Measurements from ENCODE around the gene PRTG. TPM values are rescaled to one million over a fixed set of nuclear protein-coding genes. Genes with fewer than 3 reads are reported as not detected.

Gene PRTG
- total RNA-seq, 1 donor from 2014 or later: 19.4 TPM

GRCh38 chr15:55649058-55649423 lies 93.9 kb downstream of the PRTG start:
- Mint-ChIP-seq H3K4me3 (ENCODE audit: unreplicated experiment) (no peak overlapping the region), H3K4me1 (ENCODE audit: low read depth, unreplicated experiment) (peaks cover 2% of the 10 kb centered on the region), H3K27me3 (ENCODE audit: unreplicated experiment) (peaks cover 2% of the 10 kb centered on the region), H3K36me3 (ENCODE audit: unreplicated experiment) (no peaks in the 10 kb centered on the region), H3K9me3 (ENCODE audit: unreplicated experiment) (no peaks in the 10 kb centered on the region), H3K27ac (ENCODE audit: unreplicated experiment) (no peak overlapping the region)
- TF ChIP-seq CTCF (IDR thresholded peaks at IDR 0.05; ENCODE audit: partially characterized antibody, unreplicated experiment): no peak
- no peak for DNase-seq

GRCh38 chr15:55638764-55639163 lies 104.2 kb downstream of the PRTG start:
- H3K4me3 Mint-ChIP-seq (ENCODE audit: unreplicated experiment): no peak overlapping the region
- H3K36me3 Mint-ChIP-seq (ENCODE audit: unreplicated experiment): no peaks in the 10 kb centered on the region

GRCh38 chr15:55637086-55637485 lies 105.9 kb downstream of the PRTG start:
- TF ChIP-seq CTCF (IDR thresholded peaks at IDR 0.05; ENCODE audit: partially characterized antibody, unreplicated experiment): no peak
- no peaks in the 10 kb centered on the region for H3K4me1 Mint-ChIP-seq (ENCODE audit: low read depth, unreplicated experiment)
- no peak overlapping the region for H3K27ac Mint-ChIP-seq (ENCODE audit: unreplicated experiment)
- H3K9me3 Mint-ChIP-seq (ENCODE audit: unreplicated experiment): no peaks in the 10 kb centered on the region
- DNase-seq: no peak
- H3K36me3 Mint-ChIP-seq (ENCODE audit: unreplicated experiment): peaks cover 5% of the 10 kb centered on the region
- no peaks in the 10 kb centered on the region for H3K27me3 Mint-ChIP-seq (ENCODE audit: unreplicated experiment)
- no peak overlapping the region for H3K4me3 Mint-ChIP-seq (ENCODE audit: unreplicated experiment)

More at GRCh38 chr15:55638764-55639163, 104.2 kb downstream of the PRTG start:
- Mint-ChIP-seq H3K27ac (ENCODE audit: unreplicated experiment) (no peak overlapping the region), H3K27me3 (ENCODE audit: unreplicated experiment) (no peaks in the 10 kb centered on the region), H3K9me3 (ENCODE audit: unreplicated experiment) (no peaks in the 10 kb centered on the region), H3K4me1 (ENCODE audit: low read depth, unreplicated experiment) (no peaks in the 10 kb centered on the region)
- no peak for TF ChIP-seq CTCF (IDR thresholded peaks at IDR 0.05; ENCODE audit: partially characterized antibody, unreplicated experiment)
- DNase-seq: no peak

GRCh38 chr15:55633731-55634130 lies 109.2 kb downstream of the PRTG start:
- H3K4me3 Mint-ChIP-seq (ENCODE audit: unreplicated experiment): no peak overlapping the region
- H3K27me3 Mint-ChIP-seq (ENCODE audit: unreplicated experiment): no peaks in the 10 kb centered on the region
- no peak overlapping the region for H3K27ac Mint-ChIP-seq (ENCODE audit: unreplicated experiment)
- no peaks in the 10 kb centered on the region for H3K4me1 Mint-ChIP-seq (ENCODE audit: low read depth, unreplicated experiment)
- H3K36me3 Mint-ChIP-seq (ENCODE audit: unreplicated experiment): peaks cover 5% of the 10 kb centered on the region
- no peak for DNase-seq
- no peaks in the 10 kb centered on the region for H3K9me3 Mint-ChIP-seq (ENCODE audit: unreplicated experiment)
- no peak for TF ChIP-seq CTCF (IDR thresholded peaks at IDR 0.05; ENCODE audit: partially characterized antibody, unreplicated experiment)

- Mint-ChIP-seq H3K4me1 (ENCODE audit: low read depth, unreplicated experiment) (no peaks in the 10 kb centered on the region), H3K4me3 (ENCODE audit: unreplicated experiment) (no peak overlapping the region), H3K9me3 (ENCODE audit: unreplicated experiment) (no peaks in the 10 kb centered on the region), H3K36me3 (ENCODE audit: unreplicated experiment) (peaks cover 5% of the 10 kb centered on the region), H3K27ac (ENCODE audit: unreplicated experiment) (no peak overlapping the region), H3K27me3 (ENCODE audit: unreplicated experiment) (no peaks in the 10 kb centered on the region)
- TF ChIP-seq CTCF (IDR thresholded peaks at IDR 0.05; ENCODE audit: partially characterized antibody, unreplicated experiment): no peak
- DNase-seq: no peak
Observed at GRCh38 chr15:55632434-55632833, 110.5 kb downstream of the PRTG start.

Measured in glutamatergic neuron (in vitro differentiated cells).